HepG2 (cell line): ENCODE measurements around the gene CBL. TPM values are rescaled to one million over a fixed set of nuclear protein-coding genes. Genes with fewer than 3 reads are reported as not detected.

ENCODE experiments used
- ATAC-seq: fragments of 200-7000 bp; cut with Tn5 transposase; 3 replicates; pipeline ENCODE4 v1.9.1; 2020; ENCODE audit warnings: mild to moderate bottlenecking, moderate library complexity
- BruUV-seq: library from RNA; stranded (reverse); fragments of 400-500 nt; replicated peaks from 2 replicates; lab custom pipeline; 2021; lab: Mats Ljungman, UMichigan
- CTCF ChIA-PET: fragments of 300-600 bp; formaldehyde crosslinking; extraction: SDS; loops from one replicate; lab custom pipeline; 2021; ENCODE audit warnings: low total read pairs, inconsistent platforms, low intra/inter-chr PET ratio; lab: Yijun Ruan, JAX
- POLR2A ChIA-PET: fragments of 350-600 bp; sonication (Branson Sonifier 250); formaldehyde crosslinking; loops from one replicate; lab custom pipeline; 2020; ENCODE audit warnings: antibody characterized with exemption, inconsistent platforms; lab: Yijun Ruan, JAX
- DNase-seq: peaks from one replicate; pipeline ENCODE4 v3.0.0-alpha.2; 2015; ENCODE audit warnings: low spot score
- FAIRE-seq: peaks from 3 replicates; lab custom pipeline; 2011; peaks lifted over from hg19 to GRCh38; lab: Jason Lieb, UNC
- H2AFZ ChIP-seq: one replicate; pipeline ENCODE4 v1.6.1; 2011; ENCODE audit warnings: low read length, inconsistent platforms
- H3K27ac ChIP-seq: fragments of 300-600 bp; 3 replicates; pipeline ENCODE4 v1.8.0; 2011; ENCODE audit warnings: mixed run types, mild to moderate bottlenecking, mixed read lengths, low read length, inconsistent platforms; ENCODE audit not compliant: insufficient read depth; ENCODE audit errors: extremely low read length
- H3K27me3 ChIP-seq, 2 experiments: fragments of 200-600 bp in 1 of 2; 2 replicates in 1 of 2; 3 replicates in 1 of 2; pipeline versions ENCODE4 v1.6.0 to v1.8.0; 2011; ENCODE audit warnings: low read length in 2 of 2, mild to moderate bottlenecking in 2 of 2, moderate library complexity in 2 of 2, inconsistent platforms in 1 of 2; ENCODE audit not compliant: insufficient read depth in 2 of 2, control insufficient read depth in 1 of 2
- H3K36me3 ChIP-seq, 2 experiments: fragments of 200-600 bp in 1 of 2; replicated peaks in 1 of 2; 2 replicates in 1 of 2; 3 replicates in 1 of 2; pipeline versions ENCODE4 v1.5.1 to v1.8.0; 2011; ENCODE audit warnings: low read length in 2 of 2, inconsistent platforms in 1 of 2; ENCODE audit not compliant: insufficient read depth in 2 of 2, control insufficient read depth in 1 of 2
- H3K4me1 ChIP-seq: 2 replicates; pipeline ENCODE4 v1.5.1; 2012; ENCODE audit warnings: low read length, inconsistent platforms; ENCODE audit not compliant: insufficient read depth
- H3K4me2 ChIP-seq: 2 replicates; pipeline ENCODE4 v1.6.0; 2011; ENCODE audit warnings: low read depth, low read length, inconsistent platforms
- H3K4me3 ChIP-seq, 3 experiments: fragments of 200-600 bp in 1 of 3; sonication (generic), shearing (Covaris generic) in 1 of 3; replicated peaks in 1 of 3; 2 replicates each; pipeline ENCODE4 v1.5.1; 2011 to 2016; ENCODE audit warnings: low read length in 3 of 3, inconsistent platforms in 2 of 3, low read depth in 2 of 3, mild to moderate bottlenecking in 2 of 3, control low read depth in 1 of 3, mixed read lengths in 1 of 3; ENCODE audit not compliant: insufficient read depth in 1 of 3
- H3K79me2 ChIP-seq: one replicate; pipeline ENCODE4 v1.6.1; 2011; ENCODE audit warnings: low read length, inconsistent platforms; ENCODE audit not compliant: insufficient read depth
- H3K9ac ChIP-seq: 2 replicates; pipeline ENCODE4 v1.6.0; 2011; ENCODE audit warnings: mild to moderate bottlenecking, low read depth, low read length, inconsistent platforms; ENCODE audit not compliant: insufficient read depth
- H3K9me3 ChIP-seq: 2 replicates; pipeline ENCODE4 v1.5.1; 2012; ENCODE audit warnings: mild to moderate bottlenecking, low read length
- H4K20me1 ChIP-seq: 2 replicates; pipeline ENCODE4 v1.6.0; 2011; ENCODE audit warnings: inconsistent platforms, mild to moderate bottlenecking, low read length, moderate library complexity; ENCODE audit not compliant: insufficient read depth
- CENPT ChIP-seq: sonication (generic); formaldehyde crosslinking; IDR thresholded peaks from 2 replicates; pipeline ENCODE4 v1.8.0; 2022; ENCODE audit warnings: low read depth, mild to moderate bottlenecking, moderate library complexity, missing genetic modification reagents
- ZNF256 ChIP-seq: sonication (generic); formaldehyde crosslinking; conservative IDR thresholded peaks from 2 replicates; pipeline ENCODE4 v1.4.0; 2020; ENCODE audit warnings: missing genetic modification reagents
- ZNF850 ChIP-seq: sonication (generic); formaldehyde crosslinking; conservative IDR thresholded peaks from 2 replicates; pipeline ENCODE4 v1.9.0; 2021; ENCODE audit warnings: mild to moderate bottlenecking, missing genetic modification reagents
- ZNF879 ChIP-seq: sonication (generic); formaldehyde crosslinking; IDR thresholded peaks from 2 replicates; pipeline ENCODE4 v1.8.1; 2023; ENCODE audit warnings: missing genetic modification reagents
- WGBS: methylation state at CpG from one replicate; pipeline ENCODE4 v1.1.6; 2017; ENCODE audit warnings: low lambda C conversion rate; 5-methylcytosine and 5-hydroxymethylcytosine counted together
- in situ Hi-C: cut with HindIII; loops from 2 replicates; pipeline ENCODE4 v1.10.0; 2017; ENCODE audit warnings: low pct_unique_long_range_greater_than_20kb; ENCODE audit not compliant: extremely low pct_ligation_motif_present
- intact Hi-C: fragments of 100-400 bp; cut with micrococcal nuclease; formaldehyde crosslinking; loops from one replicate; pipeline ENCODE4 v1.10.0; 2022; ENCODE audit not compliant: unreplicated experiment
- polyA plus RNA-seq, 8 experiments: library from polyadenylated mRNA; depleted of rRNA in 3 of 8; stranded (reverse) in 7 of 8; unstranded in 1 of 8; fragments of >200 nt; fragmentation: Illumina TruSeq in 4 of 8; extraction: Trizol in 4 of 8; gene quantifications; 2 replicates each; pipeline versions ENCODE4 v1.2.1 to v1.2.3, GENCODE V29; 2011 to 2016; ENCODE audit warnings: low read depth in 4 of 8, missing spikeins in 1 of 8, mixed read lengths in 1 of 8; ENCODE audit not compliant: insufficient read depth in 1 of 8
- total RNA-seq, 5 experiments: library from RNA; depleted of rRNA; stranded (reverse); fragments of >200 nt; fragmentation: Illumina TruSeq; extraction: Trizol; gene quantifications; 2 replicates each; pipeline ENCODE4 v1.2.3, GENCODE V29; 2016; ENCODE audit warnings: low read depth in 1 of 5
- TF ChIP-seq, protein P1 (sequence below): sonication (generic); formaldehyde crosslinking; IDR thresholded peaks from 2 replicates; pipeline ENCODE4 v1.4.0; 2020; ENCODE audit warnings: missing genetic modification reagents
- TF ChIP-seq, protein P2 (sequence below): sonication (generic); IDR thresholded peaks from 2 replicates; pipeline ENCODE4 v1.6.1; 2016; ENCODE audit warnings: low read depth, borderline replicate concordance

CBL gene
- total and polyA plus RNA-seq, 2 of the 13 experiments (the other 11 are each of a cell fraction or from before 2014, with no cell fraction given) = 6.6 to 7.4 TPM

DNA sequence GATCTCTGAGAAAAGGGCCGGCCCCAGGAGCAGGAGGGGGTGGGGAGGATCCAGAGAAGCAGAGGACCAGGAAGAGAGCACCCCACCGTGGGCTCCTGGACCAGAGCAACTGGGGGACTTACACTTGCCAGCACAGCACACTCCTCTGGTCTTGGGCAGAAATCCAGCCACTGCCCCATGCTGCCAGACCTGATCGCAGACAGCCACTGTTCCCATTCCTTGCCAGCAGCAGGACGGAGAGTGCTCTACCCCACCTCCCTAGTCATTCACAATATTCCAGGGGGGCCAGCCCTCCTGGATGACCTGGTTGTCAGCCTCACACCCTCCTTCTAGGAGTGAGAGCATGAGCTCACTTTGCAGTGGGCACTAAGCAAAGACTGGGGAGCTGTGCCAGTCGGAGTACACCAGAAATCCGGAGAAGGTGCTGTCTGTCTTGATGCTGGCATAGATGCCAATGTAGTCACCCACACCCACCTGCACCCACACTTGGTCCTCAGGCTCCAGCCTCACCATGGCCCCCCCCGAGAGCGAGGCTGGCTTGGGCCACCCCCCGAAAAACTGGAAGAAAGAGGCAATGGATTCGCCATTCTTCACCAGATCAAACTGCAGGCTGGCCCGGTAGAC is 132.9 kb downstream of the CBL start:
- Histone ChIP-seq H2AFZ (no peak overlapping the region), H3K4me2 (no peak overlapping the region)
- ATAC-seq = no peak
- TF ChIP-seq ZNF256 (CRISPR knock-in tag) = no peak
- TF ChIP-seq ZNF879 (CRISPR knock-in tag) = no peak
- TF ChIP-seq CENPT = no peak
- TF ChIP-seq, protein P1, sequence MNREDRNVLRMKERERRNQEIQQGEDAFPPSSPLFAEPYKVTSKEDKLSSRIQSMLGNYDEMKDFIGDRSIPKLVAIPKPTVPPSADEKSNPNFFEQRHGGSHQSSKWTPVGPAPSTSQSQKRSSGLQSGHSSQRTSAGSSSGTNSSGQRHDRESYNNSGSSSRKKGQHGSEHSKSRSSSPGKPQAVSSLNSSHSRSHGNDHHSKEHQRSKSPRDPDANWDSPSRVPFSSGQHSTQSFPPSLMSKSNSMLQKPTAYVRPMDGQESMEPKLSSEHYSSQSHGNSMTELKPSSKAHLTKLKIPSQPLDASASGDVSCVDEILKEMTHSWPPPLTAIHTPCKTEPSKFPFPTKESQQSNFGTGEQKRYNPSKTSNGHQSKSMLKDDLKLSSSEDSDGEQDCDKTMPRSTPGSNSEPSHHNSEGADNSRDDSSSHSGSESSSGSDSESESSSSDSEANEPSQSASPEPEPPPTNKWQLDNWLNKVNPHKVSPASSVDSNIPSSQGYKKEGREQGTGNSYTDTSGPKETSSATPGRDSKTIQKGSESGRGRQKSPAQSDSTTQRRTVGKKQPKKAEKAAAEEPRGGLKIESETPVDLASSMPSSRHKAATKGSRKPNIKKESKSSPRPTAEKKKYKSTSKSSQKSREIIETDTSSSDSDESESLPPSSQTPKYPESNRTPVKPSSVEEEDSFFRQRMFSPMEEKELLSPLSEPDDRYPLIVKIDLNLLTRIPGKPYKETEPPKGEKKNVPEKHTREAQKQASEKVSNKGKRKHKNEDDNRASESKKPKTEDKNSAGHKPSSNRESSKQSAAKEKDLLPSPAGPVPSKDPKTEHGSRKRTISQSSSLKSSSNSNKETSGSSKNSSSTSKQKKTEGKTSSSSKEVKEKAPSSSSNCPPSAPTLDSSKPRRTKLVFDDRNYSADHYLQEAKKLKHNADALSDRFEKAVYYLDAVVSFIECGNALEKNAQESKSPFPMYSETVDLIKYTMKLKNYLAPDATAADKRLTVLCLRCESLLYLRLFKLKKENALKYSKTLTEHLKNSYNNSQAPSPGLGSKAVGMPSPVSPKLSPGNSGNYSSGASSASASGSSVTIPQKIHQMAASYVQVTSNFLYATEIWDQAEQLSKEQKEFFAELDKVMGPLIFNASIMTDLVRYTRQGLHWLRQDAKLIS (CRISPR knock-in tag) = no peak
- TF ChIP-seq, protein P2, sequence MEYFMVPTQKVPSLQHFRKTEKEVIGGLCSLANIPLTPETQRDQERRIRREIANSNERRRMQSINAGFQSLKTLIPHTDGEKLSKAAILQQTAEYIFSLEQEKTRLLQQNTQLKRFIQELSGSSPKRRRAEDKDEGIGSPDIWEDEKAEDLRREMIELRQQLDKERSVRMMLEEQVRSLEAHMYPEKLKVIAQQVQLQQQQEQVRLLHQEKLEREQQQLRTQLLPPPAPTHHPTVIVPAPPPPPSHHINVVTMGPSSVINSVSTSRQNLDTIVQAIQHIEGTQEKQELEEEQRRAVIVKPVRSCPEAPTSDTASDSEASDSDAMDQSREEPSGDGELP = no peak
- TF ChIP-seq ZNF850 (CRISPR knock-in tag) = no peak
- TF ChIP-seq, all 625 proteins: peak for 0
- no peak for DNase-seq
- peaks cover 4% of the 10 kb centered on the region; the same call in 1 of the 2 replicates for H4K20me1 ChIP-seq
- no peak for FAIRE-seq
- peaks cover 24% of the 10 kb centered on the region for H3K79me2 ChIP-seq
- no peak overlapping the region for H3K9ac ChIP-seq
- H3K27ac ChIP-seq = no peak overlapping the region
- intact Hi-C loops = loop anchor here (1.0 kb wide), 1 partner anchor 35 kb away; no protein-coding TSS in a partner anchor
- no TSS peak for BruUV-seq
- ChIA-PET POLR2A (interaction anchor here (0.6 to 3.2 kb wide), 11 partner anchors 9 to 223 kb away, joined by 3 to 31 read pairs (median 7); partner anchors contain the start of genes CBL, MCAM and USP2), CTCF (interaction anchor here (1.3 to 1.9 kb wide), 4 partner anchors 13 to 42 kb away, joined by 4 to 17 read pairs (median 9); partner anchors contain the start of gene USP2)
- in situ Hi-C loops = loop anchor here (5.0 to 10.0 kb wide), 2 partner anchors 33 to 136 kb away; no protein-coding TSS in a partner anchor
- peaks cover 51% of the 10 kb centered on the region for H3K4me1 ChIP-seq
- no peaks in the 10 kb centered on the region for H3K9me3 ChIP-seq
- peaks cover 2 to 33% of the 10 kb centered on the region in 2 experiments; a peak in 4 of 5 replicates for H3K27me3 ChIP-seq
- WGBS = 94% methylated on average over 9 of the region's 11 CpGs
- H3K36me3 ChIP-seq = peaks cover 8 to 14% of the 10 kb centered on the region in 2 experiments; a peak in 4 of 5 replicates
- no peak overlapping the region for H3K4me3 ChIP-seq
